OCI-LY3 (cell line): Measurements from ENCODE around the gene FAM117B.

Source experiments
- CTCF ChIP-seq: fragments of 200-600, 300-600 bp; sonication (generic); IDR thresholded peaks from 2 replicates; pipeline ENCODE4 v1.5.1; 2014; ENCODE audit warnings: antibody characterized with exemption, low read length, low read depth
- EZH2phosphoT487 ChIP-seq: fragments of 200-600 bp; shearing (Covaris generic); IDR thresholded peaks from 2 replicates; pipeline ENCODE4 v1.6.1; 2018; ENCODE audit warnings: antibody characterized with exemption, mixed run types, low read depth

GRCh38 chr2:202657876-202658275 lies 23.1 kb downstream of the FAM117B start:
- no peak for TF ChIP-seq CTCF
- TF ChIP-seq EZH2phosphoT487, result no peak
